ENCODE measurements around the gene NTN4. TPM values are rescaled to one million over a fixed set of nuclear protein-coding genes. Genes with fewer than 3 reads are reported as not detected.
A peak's percentile ranks its signal among the peaks of the same experiment; 100 is the strongest.
"Not testable (repeated sequence)": the region's sequence is repeated elsewhere in the genome, so short reads cannot be mapped to it uniquely, and the experiment has no call there.

NTN4 gene
- total RNA-seq, 2 donors from 2014 or later: 79.2 to 118 TPM

DNA sequence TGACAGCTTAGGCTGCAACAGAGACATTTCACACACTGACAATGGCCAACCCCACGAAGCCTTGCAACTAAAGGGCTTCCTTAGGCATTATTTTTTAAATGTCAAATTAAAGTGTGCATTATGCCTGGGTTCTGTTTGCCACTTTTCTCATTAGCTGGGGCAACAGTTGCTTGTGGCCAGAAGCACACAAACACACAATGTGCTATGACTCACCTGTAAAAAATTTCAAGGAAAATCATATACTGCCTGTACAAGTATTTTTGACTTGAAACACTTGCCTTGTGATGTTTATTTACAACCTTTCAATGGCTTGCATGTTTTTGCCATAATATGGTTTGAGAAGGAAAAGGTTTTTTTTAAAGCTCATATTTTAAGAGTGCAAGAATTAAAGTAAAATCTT is 1.9 kb downstream of the NTN4 start:
- H3K27ac ChIP-seq: no peak overlapping the region

DNA sequence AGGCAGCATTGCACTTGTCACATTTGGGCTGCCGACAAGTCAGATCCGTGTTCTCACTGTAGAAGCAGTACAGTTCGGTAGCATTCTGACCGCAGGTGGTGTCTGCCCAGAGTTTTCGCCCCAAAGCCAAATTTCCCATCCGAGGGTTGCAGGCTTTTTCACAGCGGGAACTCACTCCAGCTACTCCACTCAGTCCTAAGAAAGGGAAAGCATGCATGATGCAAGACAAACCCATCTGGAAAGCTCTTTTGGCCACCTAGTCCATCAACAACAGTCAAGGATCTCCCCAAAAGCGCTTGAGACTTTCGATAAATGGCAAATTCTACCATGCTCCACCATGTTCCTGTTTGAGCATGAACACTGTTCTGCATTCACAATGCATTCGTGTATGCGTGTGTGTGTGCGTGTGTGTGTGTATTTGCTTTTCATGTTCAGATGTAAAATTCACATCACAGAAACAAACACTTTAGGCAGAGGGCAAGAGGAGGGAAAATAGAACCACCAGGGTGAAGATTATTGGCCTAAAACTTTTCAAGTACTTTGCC is 3.2 kb downstream of the NTN4 start:
- Histone ChIP-seq H3K27me3 (replicated peaks; ENCODE audit: insufficient read depth) (no peaks in the 10 kb centered on the region), H3K4me1 (replicated peaks) (no peaks in the 10 kb centered on the region), H3K9me3 (no peaks in the 10 kb centered on the region), H3K4me3 (no peak overlapping the region), H3K27ac (no peak overlapping the region), H3K36me3 (no peaks in the 10 kb centered on the region)
- no peak for DNase-seq (ENCODE audit: low spot score)
- intact Hi-C loops (cut with DNase I): no loop called here
- TF ChIP-seq POLR2AphosphoS5 (IDR thresholded peaks at IDR 0.05): no peak
- no peak for TF ChIP-seq POLR2A (IDR thresholded peaks at IDR 0.05)
- TF ChIP-seq, protein P1, sequence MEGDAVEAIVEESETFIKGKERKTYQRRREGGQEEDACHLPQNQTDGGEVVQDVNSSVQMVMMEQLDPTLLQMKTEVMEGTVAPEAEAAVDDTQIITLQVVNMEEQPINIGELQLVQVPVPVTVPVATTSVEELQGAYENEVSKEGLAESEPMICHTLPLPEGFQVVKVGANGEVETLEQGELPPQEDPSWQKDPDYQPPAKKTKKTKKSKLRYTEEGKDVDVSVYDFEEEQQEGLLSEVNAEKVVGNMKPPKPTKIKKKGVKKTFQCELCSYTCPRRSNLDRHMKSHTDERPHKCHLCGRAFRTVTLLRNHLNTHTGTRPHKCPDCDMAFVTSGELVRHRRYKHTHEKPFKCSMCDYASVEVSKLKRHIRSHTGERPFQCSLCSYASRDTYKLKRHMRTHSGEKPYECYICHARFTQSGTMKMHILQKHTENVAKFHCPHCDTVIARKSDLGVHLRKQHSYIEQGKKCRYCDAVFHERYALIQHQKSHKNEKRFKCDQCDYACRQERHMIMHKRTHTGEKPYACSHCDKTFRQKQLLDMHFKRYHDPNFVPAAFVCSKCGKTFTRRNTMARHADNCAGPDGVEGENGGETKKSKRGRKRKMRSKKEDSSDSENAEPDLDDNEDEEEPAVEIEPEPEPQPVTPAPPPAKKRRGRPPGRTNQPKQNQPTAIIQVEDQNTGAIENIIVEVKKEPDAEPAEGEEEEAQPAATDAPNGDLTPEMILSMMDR (IDR thresholded peaks at IDR 0.05): no peak
- WGBS: 89% methylated on average over 12 of the region's 12 CpGs

More for the DNA sequence above, 1.9 kb downstream of the NTN4 start:
- no peaks in the 10 kb centered on the region for H3K4me1 ChIP-seq (replicated peaks)
- H3K36me3 ChIP-seq: no peaks in the 10 kb centered on the region
- H3K27me3 ChIP-seq (replicated peaks; ENCODE audit: insufficient read depth): no peaks in the 10 kb centered on the region
- H3K4me3 ChIP-seq: peak overlapping the region; percentile 62 to 69
- intact Hi-C loops (cut with DNase I): no loop called here
- TF ChIP-seq POLR2A (IDR thresholded peaks at IDR 0.05): no peak
- no peak for TF ChIP-seq POLR2AphosphoS5 (IDR thresholded peaks at IDR 0.05)
- TF ChIP-seq, protein P1 (IDR thresholded peaks at IDR 0.05): no peak
- 50% methylated on average over 1 of the region's 1 CpG for WGBS
- H3K9me3 ChIP-seq: no peaks in the 10 kb centered on the region
- DNase-seq (ENCODE audit: low spot score): no peak

DNA sequence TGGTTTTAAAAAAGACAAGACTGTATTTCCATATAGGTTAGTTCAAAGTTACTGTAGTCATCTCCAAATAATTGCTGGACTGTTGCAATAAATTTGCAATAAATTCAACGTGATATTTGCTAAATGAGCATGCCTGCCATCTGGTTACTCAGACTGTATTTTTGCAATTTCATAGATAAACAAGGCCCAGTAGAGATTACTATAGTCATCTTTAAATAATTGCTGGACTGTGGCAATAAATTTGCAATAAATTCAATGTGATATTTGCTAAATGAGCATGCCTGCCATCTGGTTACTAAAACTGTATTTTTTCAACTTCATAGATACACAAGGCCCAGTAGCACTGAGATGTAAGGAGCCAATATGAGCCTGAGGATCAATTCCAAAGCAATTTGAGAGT is 5.6 kb downstream of the NTN4 start:
- TF ChIP-seq POLR2AphosphoS5 (IDR thresholded peaks at IDR 0.05) (no peak), POLR2A (IDR thresholded peaks at IDR 0.05) (no peak)
- TF ChIP-seq, protein P1 (IDR thresholded peaks at IDR 0.05): no peak
- Histone ChIP-seq H3K36me3 (no peaks in the 10 kb centered on the region), H3K27ac (no peak overlapping the region), H3K4me3 (no peak overlapping the region), H3K27me3 (replicated peaks; ENCODE audit: insufficient read depth) (no peaks in the 10 kb centered on the region), H3K4me1 (replicated peaks) (no peaks in the 10 kb centered on the region), H3K9me3 (no peaks in the 10 kb centered on the region)
- intact Hi-C loops (cut with DNase I): no loop called here
- WGBS: 36% methylated on average over 1 of the region's 1 CpG
- DNase-seq (ENCODE audit: low spot score): no peak

DNA sequence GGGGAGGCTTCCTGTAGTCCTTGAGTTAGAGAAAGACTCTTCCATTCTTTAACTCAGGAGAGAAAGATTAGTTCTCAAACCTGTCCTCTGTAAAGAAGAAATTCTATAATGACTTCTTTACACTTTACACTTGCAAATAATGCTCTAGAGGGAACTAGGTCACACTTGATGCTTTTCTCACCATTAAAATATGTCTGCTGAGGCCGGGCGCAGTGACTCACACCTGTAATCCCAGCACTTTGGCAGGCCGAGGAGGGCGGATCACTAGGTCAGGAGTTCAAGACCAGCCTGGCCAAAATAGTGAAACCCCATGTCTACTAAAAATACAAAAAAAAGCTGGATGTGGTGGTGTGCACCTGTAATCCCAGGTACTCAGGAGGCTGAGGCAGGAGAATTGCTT is 6.3 kb downstream of the NTN4 start:
- WGBS: 89% methylated on average over 4 of the region's 4 CpGs
- Histone ChIP-seq H3K36me3 (no peaks in the 10 kb centered on the region), H3K9me3 (no peaks in the 10 kb centered on the region), H3K27ac (no peak overlapping the region), H3K4me1 (replicated peaks) (no peaks in the 10 kb centered on the region), H3K4me3 (no peak overlapping the region), H3K27me3 (replicated peaks; ENCODE audit: insufficient read depth) (no peaks in the 10 kb centered on the region)
- DNase-seq (ENCODE audit: low spot score): no peak
- TF ChIP-seq POLR2A (IDR thresholded peaks at IDR 0.05): no peak
- no peak for TF ChIP-seq POLR2AphosphoS5 (IDR thresholded peaks at IDR 0.05)
- TF ChIP-seq, protein P1 (IDR thresholded peaks at IDR 0.05): no peak
- intact Hi-C loops (cut with DNase I): no loop called here

DNA sequence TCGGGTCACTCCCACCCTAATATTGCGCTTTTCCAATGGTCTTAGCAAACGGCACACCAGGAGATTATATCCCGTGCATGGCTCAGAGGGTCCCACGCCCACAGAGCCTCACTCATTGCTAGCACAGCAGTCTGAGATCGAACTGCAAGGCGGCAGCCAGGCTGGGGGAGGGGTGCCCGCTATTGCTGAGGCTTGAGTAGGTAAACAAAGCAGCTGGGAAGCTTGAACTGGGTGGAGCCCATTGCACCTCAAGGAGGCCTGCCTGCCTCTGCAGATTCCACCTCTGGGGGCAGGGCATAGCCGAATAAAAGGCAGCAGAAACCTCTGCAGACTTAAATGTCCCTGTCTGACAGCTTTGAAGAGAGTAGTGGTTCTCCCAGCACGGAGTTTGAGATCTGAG is 15.1 kb downstream of the NTN4 start:
- DNase-seq (ENCODE audit: low spot score); H3K9me3 ChIP-seq; H3K4me1 ChIP-seq (replicated peaks); H3K27me3 ChIP-seq (replicated peaks; ENCODE audit: insufficient read depth); H3K27ac ChIP-seq; H3K4me3 ChIP-seq; H3K36me3 ChIP-seq; intact Hi-C loops (cut with DNase I): not testable (repeated sequence)
- 76% methylated on average over 10 of the region's 10 CpGs for WGBS

Data from prostate gland (tissue), 2 donors.